Measurements from ENCODE around the gene RPRD1B.
"Not testable (repeated sequence)": the region's sequence is repeated elsewhere in the genome, so short reads cannot be mapped to it uniquely, and the experiment has no call there.

RPRD1B gene

GRCh38 chr20:38075161-38075998 lies 41.8 kb downstream of the RPRD1B start:
- no peak for DNase-seq

- DNase-seq, result no peak
Measured at GRCh38 chr20:38076548-38076947, 43.0 kb downstream of the RPRD1B start.

- DNase-seq, result no peak
Measured at GRCh38 chr20:38078084-38078483, 44.5 kb downstream of the RPRD1B start.

- DNase-seq, result no peak
Measured at GRCh38 chr20:38079353-38079752, 45.8 kb downstream of the RPRD1B start.

GRCh38 chr20:38081575-38081974 lies 48.0 kb downstream of the RPRD1B start:
- no peak for DNase-seq

- DNase-seq, result no peak
Measured at GRCh38 chr20:38082894-38083293, 49.3 kb downstream of the RPRD1B start.

GRCh38 chr20:38083338-38084048 lies 49.9 kb downstream of the RPRD1B start:
- no peak for DNase-seq

- DNase-seq, result no peak
Measured at GRCh38 chr20:38084425-38084951, 50.9 kb downstream of the RPRD1B start.

- no peak for DNase-seq
Measured at GRCh38 chr20:38085026-38085425, 51.5 kb downstream of the RPRD1B start.

- no peak for DNase-seq
Measured at GRCh38 chr20:38089500-38089899, 56.0 kb downstream of the RPRD1B start.

GRCh38 chr20:38090061-38090460 lies 56.5 kb downstream of the RPRD1B start:
- no peak for DNase-seq

GRCh38 chr20:38091441-38092216 lies 58.1 kb downstream of the RPRD1B start:
- DNase-seq, result no peak

- peak; percentile 33 for DNase-seq
Measured at GRCh38 chr20:38092260-38092857, 58.8 kb downstream of the RPRD1B start.

- DNase-seq, result no peak
Measured at GRCh38 chr20:38092915-38093314, 59.4 kb downstream of the RPRD1B start.

GRCh38 chr20:38093641-38094077 lies 60.1 kb downstream of the RPRD1B start:
- DNase-seq, result no peak

GRCh38 chr20:38094373-38094891 lies 60.9 kb downstream of the RPRD1B start:
- no peak for DNase-seq

- DNase-seq, result no peak
Measured at GRCh38 chr20:38095017-38095686, 61.6 kb downstream of the RPRD1B start.

- no peak for DNase-seq
Measured at GRCh38 chr20:38098952-38099351, 65.4 kb downstream of the RPRD1B start.

- DNase-seq, result not testable (repeated sequence)
Measured at GRCh38 chr20:38102206-38102605, 68.7 kb downstream of the RPRD1B start.

GRCh38 chr20:38104285-38104684 lies 70.7 kb downstream of the RPRD1B start:
- no peak for DNase-seq

- no peak for DNase-seq
Measured at GRCh38 chr20:38106461-38106860, 72.9 kb downstream of the RPRD1B start.

GRCh38 chr20:38107386-38107785 lies 73.8 kb downstream of the RPRD1B start:
- DNase-seq, result not testable (repeated sequence)
